EH (cell line): ENCODE data around the gene GALNT10.
A peak's percentile ranks its signal among the peaks of the same experiment; 100 is the strongest.

Source experiments
- DNase-seq: peaks from one replicate; pipeline ENCODE4 v3.0.0-alpha.2; 2015; ENCODE audit warnings: low read depth

The GALNT10 gene

DNA sequence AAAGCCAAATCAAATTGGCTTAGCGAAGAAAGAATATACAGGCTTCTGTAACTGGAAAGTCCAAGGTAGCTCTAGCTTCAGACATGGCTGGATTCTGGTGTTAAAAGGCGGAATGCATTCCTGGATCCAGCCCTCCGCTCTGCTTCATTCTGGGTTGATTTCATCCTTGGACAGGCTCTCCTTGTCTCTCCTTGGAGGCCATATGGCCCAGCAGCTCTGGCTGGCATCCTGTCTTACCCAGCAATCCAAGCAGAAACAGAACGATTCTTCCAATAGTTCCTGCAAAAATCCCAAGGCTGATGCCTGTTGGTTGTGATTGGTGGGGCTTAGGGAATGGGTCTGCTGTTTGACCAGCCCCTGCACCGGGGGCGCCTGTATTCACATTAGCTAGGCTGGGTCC is 218.3 kb downstream of the GALNT10 start:
- DNase-seq = no peak

GRCh38 chr5:154409230-154409840 is 218.8 kb downstream of the GALNT10 start:
- DNase-seq = no peak

GRCh38 chr5:154410008-154410407 is 219.5 kb downstream of the GALNT10 start:
- DNase-seq = no peak

GRCh38 chr5:154410786-154411185 is 220.3 kb downstream of the GALNT10 start:
- no peak for DNase-seq

- no peak for DNase-seq
Measured at GRCh38 chr5:154411338-154411737, 220.8 kb downstream of the GALNT10 start.

DNA sequence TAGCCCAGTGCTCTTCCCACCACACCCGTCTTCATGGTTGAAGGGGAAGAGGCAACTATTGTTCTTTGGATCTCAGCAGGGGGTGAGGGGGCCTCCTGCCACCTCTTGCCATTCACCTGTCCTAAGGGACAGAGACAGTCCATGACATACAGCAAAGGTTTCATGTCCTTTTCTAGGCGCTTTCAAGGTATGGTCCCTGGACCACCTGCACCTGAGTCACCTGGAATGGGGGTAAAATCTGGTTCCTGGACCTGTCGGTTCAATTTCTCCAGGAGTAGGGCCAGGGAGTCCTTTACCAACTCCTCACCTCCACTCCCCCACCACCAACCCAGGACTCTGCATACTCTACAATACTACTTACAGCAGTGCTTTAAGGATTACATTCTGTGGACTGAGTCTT is 221.8 kb downstream of the GALNT10 start:
- DNase-seq = no peak

DNA sequence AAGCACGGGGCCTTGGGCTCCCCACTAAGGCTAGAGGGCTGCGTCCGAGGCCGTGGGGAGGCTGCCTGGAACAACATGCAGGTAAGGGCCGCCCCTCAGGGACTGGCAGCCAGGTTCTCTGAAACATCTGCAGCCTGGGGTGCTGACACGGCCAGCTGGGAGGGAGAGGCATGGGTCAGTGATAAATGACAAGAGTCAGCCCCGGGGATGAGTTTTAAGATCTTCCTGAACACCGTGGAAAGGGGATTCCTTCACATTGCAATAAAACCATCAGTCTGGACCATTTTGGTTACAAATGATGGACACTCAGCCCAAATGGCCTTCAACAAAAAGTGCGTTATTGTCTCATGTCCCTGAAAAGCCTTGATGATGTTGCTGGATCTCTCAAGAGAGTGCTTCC is 222.4 kb downstream of the GALNT10 start:
- no peak for DNase-seq

GRCh38 chr5:154415114-154415513 is 224.6 kb downstream of the GALNT10 start:
- no peak for DNase-seq

GRCh38 chr5:154418344-154418820 is 227.8 kb downstream of the GALNT10 start:
- peak; percentile 41 for DNase-seq

GRCh38 chr5:154419236-154419635 is 228.7 kb downstream of the GALNT10 start:
- DNase-seq = no peak

- peak; percentile 38 for DNase-seq
Measured at GRCh38 chr5:154421868-154422267, 231.3 kb downstream of the GALNT10 start.

DNA sequence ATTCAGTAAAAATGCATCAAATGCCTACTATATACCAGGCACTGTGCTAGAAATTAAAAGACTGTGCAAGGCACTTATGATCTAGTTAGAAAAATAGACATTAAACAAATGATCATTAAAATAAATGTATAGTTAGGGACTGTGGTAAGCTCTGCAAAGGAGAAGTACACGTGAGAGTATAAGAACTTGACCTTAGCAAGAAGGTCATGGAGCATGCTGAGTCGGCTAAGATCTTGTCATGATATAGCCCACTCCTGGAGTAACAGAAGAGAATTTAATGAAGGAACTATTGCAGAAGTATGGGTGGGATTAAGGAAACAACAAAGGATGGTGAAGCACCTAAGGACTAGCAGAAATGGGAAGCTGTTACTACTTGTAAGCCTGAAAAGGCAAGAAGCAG is 231.8 kb downstream of the GALNT10 start:
- no peak for DNase-seq

GRCh38 chr5:154428208-154428607 is 237.7 kb downstream of the GALNT10 start:
- DNase-seq = no peak

DNA sequence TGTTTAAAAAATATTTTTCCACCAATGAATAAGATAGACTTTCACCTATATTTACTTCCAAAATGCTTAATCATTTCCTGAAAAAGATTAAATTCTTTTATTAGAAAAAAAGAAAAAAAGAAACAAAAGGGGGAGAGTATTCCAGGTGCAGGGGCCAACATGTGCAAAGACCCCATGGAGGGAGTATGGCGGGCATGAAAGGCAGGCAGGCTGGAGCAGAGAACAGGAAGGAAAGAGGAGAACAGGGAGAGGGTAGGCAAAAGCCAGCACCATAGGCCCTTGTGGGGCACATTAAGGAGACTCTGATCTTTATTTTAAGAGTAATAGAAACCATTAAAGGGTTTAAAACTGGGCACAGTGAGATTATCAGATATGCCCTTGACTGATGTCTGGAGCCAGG is 238.8 kb downstream of the GALNT10 start:
- DNase-seq = no peak

DNA sequence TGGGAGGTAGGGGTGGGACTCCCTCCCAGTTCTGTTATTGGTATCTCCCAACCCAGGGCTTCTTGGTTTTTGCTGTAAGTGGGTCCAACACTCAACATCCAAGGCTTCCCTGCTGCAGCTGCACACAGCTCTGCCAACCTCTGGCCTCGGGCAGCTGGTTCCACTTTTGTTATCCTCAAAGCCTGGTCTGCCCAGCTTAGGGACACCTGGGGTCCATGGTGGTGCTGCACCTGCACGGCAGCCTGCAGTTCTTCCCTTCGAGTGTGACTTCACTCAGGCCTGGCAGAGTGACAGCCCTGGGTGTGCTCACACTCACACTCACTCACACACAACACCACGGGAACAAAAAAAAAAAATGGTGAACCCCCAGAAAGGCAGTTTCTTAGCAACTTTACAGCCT is 239.9 kb downstream of the GALNT10 start:
- DNase-seq = no peak

DNA sequence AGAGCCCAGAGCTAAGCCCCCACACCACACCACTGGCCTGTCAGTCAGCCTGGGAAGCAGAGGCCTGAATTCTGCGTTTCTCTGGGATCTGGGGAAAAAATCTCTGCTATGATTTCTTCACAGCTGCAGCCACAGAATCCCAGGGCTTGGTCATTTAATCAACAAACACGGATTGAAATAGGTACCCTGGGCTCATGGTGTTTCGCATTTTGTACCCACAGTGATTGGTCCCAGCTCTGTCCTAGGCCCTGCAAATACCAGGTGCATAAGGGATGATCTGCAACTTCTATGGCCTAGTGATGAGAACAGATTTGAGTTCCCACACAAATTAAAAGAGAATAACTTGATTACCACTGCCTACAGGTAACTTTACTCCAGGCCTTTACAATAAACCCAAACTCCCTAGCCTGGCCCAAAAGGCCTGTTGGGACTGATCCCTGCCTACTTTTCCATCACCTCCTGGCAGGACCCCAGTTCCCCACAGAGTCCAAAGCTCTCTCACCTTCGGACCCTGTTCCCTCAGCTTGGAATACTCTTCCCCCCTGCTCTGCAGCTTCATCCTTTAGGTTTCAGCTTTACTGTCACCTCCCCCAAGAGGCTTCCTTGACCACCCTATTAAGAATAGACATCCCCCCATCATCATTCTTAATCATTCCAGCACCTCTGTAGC is 240.6 kb downstream of the GALNT10 start:
- DNase-seq = no peak

- no peak for DNase-seq
Measured at GRCh38 chr5:154435226-154435625, 244.7 kb downstream of the GALNT10 start.

DNA sequence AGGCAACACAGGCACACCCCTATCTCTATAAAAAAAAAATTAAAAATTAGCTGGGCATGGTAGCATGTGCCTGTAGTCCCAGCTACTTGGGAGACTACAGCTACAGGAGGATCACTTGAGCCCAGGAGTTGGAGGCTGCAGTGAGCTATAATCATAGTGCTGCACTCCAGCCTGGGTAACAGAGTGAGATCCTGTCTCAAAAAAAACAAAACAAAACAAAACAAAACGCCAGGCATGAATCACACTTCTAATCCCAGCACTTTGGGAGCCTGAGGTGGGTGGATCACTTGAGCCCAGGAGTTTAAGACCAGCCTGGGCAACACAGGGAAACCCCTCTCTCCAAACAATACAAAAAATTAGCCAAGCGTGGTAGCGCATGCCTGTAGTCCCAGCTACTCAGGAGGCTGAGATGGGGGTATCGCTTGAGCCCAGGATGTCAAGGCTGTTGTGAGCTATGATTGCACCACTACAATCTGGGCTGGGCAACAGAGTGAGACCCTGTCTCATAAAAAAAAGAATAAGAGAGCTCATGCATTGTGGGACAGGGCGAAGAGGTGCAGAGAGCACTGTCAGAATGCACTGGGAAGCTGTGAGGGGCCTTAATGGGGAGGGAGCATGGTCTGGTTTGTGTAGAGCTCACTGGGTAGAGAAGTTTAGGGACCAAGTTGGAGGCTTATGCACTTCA is 246.9 kb downstream of the GALNT10 start:
- DNase-seq = no peak

DNA sequence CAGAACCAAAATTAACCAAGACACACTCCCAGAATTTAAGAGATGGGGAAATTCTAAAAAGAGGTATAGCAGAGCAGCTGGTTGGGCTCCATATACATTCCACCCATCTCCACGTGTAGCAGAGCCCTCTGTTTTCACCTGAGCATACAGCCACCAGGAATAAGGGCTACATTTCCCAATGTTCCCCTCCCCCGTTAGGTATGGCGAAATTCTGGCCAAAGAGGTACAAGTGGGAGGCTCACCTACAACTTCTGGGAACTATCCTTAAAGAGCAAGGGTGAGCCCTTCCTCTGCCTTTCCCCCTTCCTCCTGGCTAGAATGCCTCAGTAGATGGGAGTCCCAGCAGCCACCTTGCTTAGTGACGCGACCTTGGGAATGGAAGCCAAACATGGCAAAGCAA is 250.0 kb downstream of the GALNT10 start:
- DNase-seq = no peak

GRCh38 chr5:154442801-154443200 is 252.3 kb downstream of the GALNT10 start:
- no peak for DNase-seq

GRCh38 chr5:154444556-154445421 is 254.3 kb downstream of the GALNT10 start:
- peak; percentile 26 for DNase-seq
